Thyroid gland (tissue), 4 donors: Measurements from ENCODE around the gene IRS1. TPM values are rescaled to one million over a fixed set of nuclear protein-coding genes. Genes with fewer than 3 reads are reported as not detected.
A peak's percentile ranks its signal among the peaks of the same experiment; 100 is the strongest.

Source experiments
- DNase-seq, 2 donors: peaks; one replicate each; pipeline ENCODE4 v3.0.0-alpha.2; 2019
- H3K27ac ChIP-seq, 3 donors: fragments of 200-600 bp; sonication (generic); 1 replicate in 2 of 3; 2 replicates in 1 of 3; pipeline ENCODE4 v1.5.1; 2016 to 2019; ENCODE audit warnings: mild to moderate bottlenecking in 1 of 3, moderate library complexity in 1 of 3
- H3K27me3 ChIP-seq: fragments of 200-600 bp; sonication (generic); one replicate; pipeline ENCODE4 v1.5.1; 2019
- H3K36me3 ChIP-seq, 2 donors: fragments of 200-600 bp; sonication (generic); one replicate each; pipeline ENCODE4 v1.5.1; 2016 to 2019
- H3K4me1 ChIP-seq, 2 donors: fragments of 200-600 bp; sonication (generic); one replicate each; pipeline ENCODE4 v1.5.1; 2017 to 2019
- H3K4me3 ChIP-seq, 3 donors: fragments of 200-600 bp; sonication (generic); replicated peaks in 1 of 3; 1 replicate in 2 of 3; 2 replicates in 1 of 3; pipeline ENCODE4 v1.5.1; 2016; ENCODE audit warnings: mild to moderate bottlenecking in 1 of 3
- H3K9me3 ChIP-seq: fragments of 200-600 bp; sonication (generic); one replicate; pipeline ENCODE4 v1.5.1; 2017
- CTCF ChIP-seq, 6 experiments: fragments of 200-600 bp in 3 of 6; fragments of 450-650 bp in 3 of 6; sonication (generic) in 3 of 6; IDR thresholded peaks; one replicate each; pipeline ENCODE4 v1.5.1; 2016 to 2019; ENCODE audit warnings: antibody characterized with exemption in 6 of 6, mild to moderate bottlenecking in 2 of 6, inconsistent platforms in 1 of 6, moderate library complexity in 1 of 6
- POLR2A ChIP-seq, 2 donors: fragments of 450-650 bp; IDR thresholded peaks; one replicate each; pipeline ENCODE4 v1.6.1; 2017; ENCODE audit warnings: antibody characterized with exemption in 2 of 2, mild to moderate bottlenecking in 2 of 2, moderate library complexity in 1 of 2
- WGBS, 2 donors: methylation state at CpG; one replicate each; pipeline ENCODE4 v1.1.5; 2017; 5-methylcytosine and 5-hydroxymethylcytosine counted together
- intact Hi-C: fragments of 100-400 bp; cut with DNase I; formaldehyde crosslinking; loops from one replicate; pipeline ENCODE4 v1.15.1; 2023
- total RNA-seq, 4 donors: library from RNA; depleted of rRNA; stranded (reverse); fragments of >200 nt; gene quantifications; one replicate each; pipeline ENCODE4 v1.2.3, GENCODE V29; 2016

The IRS1 gene
- total RNA-seq, 4 donors from 2014 or later, result 61.9 to 166 (median 98.7) TPM

GRCh38 chr2:226705133-226705886, 94.3 kb downstream of the IRS1 start:
- Histone ChIP-seq H3K36me3 (no peaks in the 10 kb centered on the region), H3K4me3 (no peak overlapping the region), H3K27me3 (no peaks in the 10 kb centered on the region), H3K4me1 (no peaks in the 10 kb centered on the region), H3K9me3 (no peaks in the 10 kb centered on the region), H3K27ac (no peak overlapping the region)
- DNase-seq, result no peak
- intact Hi-C loops, result no loop called here
- TF ChIP-seq POLR2A (IDR thresholded peaks at IDR 0.05), result no peak
- TF ChIP-seq CTCF (IDR thresholded peaks at IDR 0.05), result no peak
- WGBS, 2 donors, result 95 to 96% methylated on average over 8 of the region's 8 CpGs

- TF ChIP-seq POLR2A (IDR thresholded peaks at IDR 0.05) (no peak), CTCF (IDR thresholded peaks at IDR 0.05) (no peak)
- no peak for DNase-seq
- WGBS, 2 donors, result 83 to 87% methylated on average over 3 of the region's 3 CpGs
Measured at GRCh38 chr2:226703514-226703913, 96.1 kb downstream of the IRS1 start.

GRCh38 chr2:226702376-226702775, 97.2 kb downstream of the IRS1 start:
- Histone ChIP-seq H3K27me3 (no peaks in the 10 kb centered on the region), H3K4me3 (no peak overlapping the region), H3K4me1 (peaks cover 0 to 6% of the 10 kb centered on the region in 2 donors), H3K36me3 (no peaks in the 10 kb centered on the region), H3K9me3 (no peaks in the 10 kb centered on the region), H3K27ac (no peak overlapping the region)
- 88 to 89% methylated on average over 7 of the region's 7 CpGs for WGBS, 2 donors
- no peak for DNase-seq
- intact Hi-C loops, result no loop called here
- TF ChIP-seq POLR2A (IDR thresholded peaks at IDR 0.05), result no peak
- TF ChIP-seq CTCF (IDR thresholded peaks at IDR 0.05), result no peak

More at GRCh38 chr2:226703514-226703913, 96.1 kb downstream of the IRS1 start:
- Histone ChIP-seq H3K9me3 (no peaks in the 10 kb centered on the region), H3K4me3 (no peak overlapping the region), H3K27me3 (no peaks in the 10 kb centered on the region), H3K27ac (no peak overlapping the region), H3K4me1 (peaks cover 0 to 6% of the 10 kb centered on the region in 2 donors), H3K36me3 (no peaks in the 10 kb centered on the region)
- intact Hi-C loops, result no loop called here

GRCh38 chr2:226701052-226701451, 98.6 kb downstream of the IRS1 start:
- Histone ChIP-seq H3K36me3 (no peaks in the 10 kb centered on the region), H3K4me3 (no peak overlapping the region), H3K27ac (no peak overlapping the region), H3K9me3 (no peaks in the 10 kb centered on the region), H3K4me1 (peaks cover 0 to 6% of the 10 kb centered on the region in 2 donors), H3K27me3 (no peaks in the 10 kb centered on the region)
- DNase-seq, result no peak
- intact Hi-C loops, result no loop called here
- no peak for TF ChIP-seq CTCF (IDR thresholded peaks at IDR 0.05)
- no peak for TF ChIP-seq POLR2A (IDR thresholded peaks at IDR 0.05)
- 80 to 97% methylated on average over 1 of the region's 1 CpG for WGBS, 2 donors

GRCh38 chr2:226699321-226699720, 100.3 kb downstream of the IRS1 start:
- Histone ChIP-seq H3K4me1 (peaks cover 0 to 6% of the 10 kb centered on the region in 2 donors), H3K4me3 (no peak overlapping the region), H3K9me3 (no peaks in the 10 kb centered on the region), H3K36me3 (no peaks in the 10 kb centered on the region), H3K27ac (no peak overlapping the region), H3K27me3 (no peaks in the 10 kb centered on the region)
- no peak for TF ChIP-seq POLR2A (IDR thresholded peaks at IDR 0.05)
- TF ChIP-seq CTCF (IDR thresholded peaks at IDR 0.05), result peak in 1 of 6 experiments; percentile 18
- WGBS, 2 donors, result 39 to 50% methylated on average over 2 of the region's 2 CpGs
- peak; percentile 70 to 76 for DNase-seq
- intact Hi-C loops, result no loop called here
